ENCODE data around the gene CATSPERE. TPM values are rescaled to one million over a fixed set of nuclear protein-coding genes. Genes with fewer than 3 reads are reported as not detected.

CATSPERE gene
- total and polyA plus RNA-seq, 2 of the 8 experiments (the other 6 are each of a cell fraction or from before 2014, with no cell fraction given), result 0.05 to 0.45 TPM

GRCh38 chr1:244442850-244443249, 18.2 kb upstream of the CATSPERE start (continued):
- TF ChIP-seq YY1 (IDR thresholded peaks at IDR 0.05; ENCODE audit: low read depth, low read length) (no peak), TAF1 (IDR thresholded peaks at IDR 0.05; ENCODE audit: low read depth, low read length) (no peak), HDAC2 (IDR thresholded peaks at IDR 0.05; ENCODE audit: borderline replicate concordance in 1 of 2, low read depth in 2 of 2, low read length in 2 of 2) (no peak), MAX (IDR thresholded peaks at IDR 0.05) (no peak), SP1 (IDR thresholded peaks at IDR 0.05; ENCODE audit: low read depth, low read length) (no peak), CTBP2 (IDR thresholded peaks at IDR 0.05; ENCODE audit: borderline replicate concordance, insufficient read depth, insufficient read length, low read length) (no peak)
